Gastrocnemius medialis (tissue), 4 donors: Measurements from ENCODE around the gene IMP3. TPM values are rescaled to one million over a fixed set of nuclear protein-coding genes. Genes with fewer than 3 reads are reported as not detected.

Experiments used
- ATAC-seq, 2 donors: fragments of 150-250 bp; one replicate each; pipeline ENCODE4 v1.9.1; 2016
- DNase-seq, 2 donors: peaks; one replicate each; pipeline ENCODE4 v3.0.0-alpha.2; 2019
- H3K27ac ChIP-seq, 4 donors: fragments of 200-600 bp; sonication (generic); 1 replicate in 1 of 4; 2 replicates in 3 of 4; pipeline ENCODE4 v1.5.1; 2016 to 2018; ENCODE audit warnings: mild to moderate bottlenecking in 2 of 4, moderate library complexity in 1 of 4
- H3K27me3 ChIP-seq, 3 donors: fragments of 200-600 bp; sonication (generic) in 2 of 3; 1 replicate in 1 of 3; 2 replicates in 2 of 3; pipeline versions ENCODE4 v1.5.1 to v1.6.0; 2016 to 2019; ENCODE audit warnings: mild to moderate bottlenecking in 1 of 3, moderate library complexity in 1 of 3
- H3K36me3 ChIP-seq, 2 donors: fragments of 200-600 bp; sonication (generic) in 1 of 2; one replicate each; pipeline ENCODE4 v1.5.1; 2017 to 2018
- H3K4me1 ChIP-seq, 2 donors: fragments of 200-600 bp; sonication (generic) in 1 of 2; one replicate each; pipeline ENCODE4 v1.5.1; 2016 to 2017; ENCODE audit warnings: mild to moderate bottlenecking in 2 of 2
- H3K4me3 ChIP-seq, 4 donors: fragments of 200-600 bp; sonication (generic) in 3 of 4; 1 replicate in 1 of 4; 2 replicates in 3 of 4; pipeline ENCODE4 v1.5.1; 2016 to 2019; ENCODE audit warnings: mild to moderate bottlenecking in 2 of 4
- H3K9me3 ChIP-seq, 3 donors: fragments of 200-600 bp; sonication (generic) in 2 of 3; 1 replicate in 1 of 3; 2 replicates in 2 of 3; pipeline ENCODE4 v1.5.1; 2016 to 2019
- CTCF ChIP-seq, 5 experiments: fragments of 450-650 bp in 3 of 5; fragments of 200-600 bp in 2 of 5; sonication (generic) in 2 of 5; IDR thresholded peaks in 4 of 5; conservative IDR thresholded peaks in 1 of 5; 1 replicate in 4 of 5; 2 replicates in 1 of 5; pipeline ENCODE4 v1.5.1; 2016 to 2019; ENCODE audit warnings: antibody characterized with exemption in 5 of 5, mild to moderate bottlenecking in 3 of 5, moderate library complexity in 3 of 5
- POLR2A ChIP-seq, 2 donors: fragments of 450-650 bp; IDR thresholded peaks; one replicate each; pipeline ENCODE4 v1.6.1; 2017; ENCODE audit warnings: antibody characterized with exemption in 2 of 2, mild to moderate bottlenecking in 2 of 2, moderate library complexity in 2 of 2
- in situ Hi-C, 4 donors: fragments of 200-750 bp; cut with MboI; loops; one replicate each; pipeline versions ENCODE4 v1.15.0 to v1.8.0; 2017; ENCODE audit warnings: low sequenced_read_pairs in 4 of 4
- intact Hi-C: fragments of 100-400 bp; cut with DNase I; formaldehyde crosslinking; loops from one replicate; pipeline ENCODE4 v1.15.1; 2023; ENCODE audit warnings: low total_unique reads
- total RNA-seq, 4 donors: library from RNA; depleted of rRNA; stranded (reverse); fragments of >200 nt; gene quantifications; one replicate each; pipeline versions ENCODE4 v1.1.0 to v1.2.3, GENCODE V29; 2016

The IMP3 gene
- total RNA-seq, 4 donors from 2014 or later: 110 to 184 (median 153) TPM

GRCh38 chr15:75616766-75617165 is 23.3 kb downstream of the IMP3 start:
- intact Hi-C loops: no loop called here

GRCh38 chr15:75606711-75607699 is 33.0 kb downstream of the IMP3 start:
- Histone ChIP-seq H3K36me3 (peaks cover 0 to 67% of the 10 kb centered on the region in 2 donors), H3K27ac (no peak overlapping the region), H3K27me3 (no peaks in the 10 kb centered on the region), H3K9me3 (no peaks in the 10 kb centered on the region), H3K4me1 (no peaks in the 10 kb centered on the region), H3K4me3 (no peak overlapping the region)
- intact Hi-C loops (no loop called here), in situ Hi-C loops (loop anchor here in 1 of 4 donors (25.0 kb wide), 1 partner anchor 220 kb away; no protein-coding TSS in a partner anchor)
- ATAC-seq (no peak), DNase-seq (no peak)
- TF ChIP-seq CTCF (IDR thresholded peaks at IDR 0.05 in 4 of 5, conservative IDR thresholded peaks at IDR 0.05 in 1 of 5): no peak
- TF ChIP-seq POLR2A (IDR thresholded peaks at IDR 0.05): no peak

More at GRCh38 chr15:75616766-75617165, 23.3 kb downstream of the IMP3 start:
- Histone ChIP-seq H3K27ac (no peak overlapping the region), H3K4me1 (peaks cover 0 to 6% of the 10 kb centered on the region in 2 donors), H3K9me3 (no peaks in the 10 kb centered on the region), H3K27me3 (no peaks in the 10 kb centered on the region), H3K36me3 (peaks cover 3 to 74% of the 10 kb centered on the region in 2 donors), H3K4me3 (no peak overlapping the region)
- in situ Hi-C loops: loop anchor here in 1 of 4 donors (25.0 kb wide), 1 partner anchor 229 kb away; no protein-coding TSS in a partner anchor
- TF ChIP-seq CTCF (IDR thresholded peaks at IDR 0.05 in 4 of 5, conservative IDR thresholded peaks at IDR 0.05 in 1 of 5) (no peak), POLR2A (IDR thresholded peaks at IDR 0.05) (no peak)
- ATAC-seq: no peak
- no peak for DNase-seq

- H3K4me1 ChIP-seq: peaks cover 0 to 6% of the 10 kb centered on the region in 2 donors
- intact Hi-C loops: no loop called here
- TF ChIP-seq POLR2A (IDR thresholded peaks at IDR 0.05) (no peak), CTCF (IDR thresholded peaks at IDR 0.05 in 4 of 5, conservative IDR thresholded peaks at IDR 0.05 in 1 of 5) (no peak)
- no peak for DNase-seq
- no peak overlapping the region for H3K27ac ChIP-seq
- in situ Hi-C loops: loop anchor here in 1 of 4 donors (25.0 kb wide), 1 partner anchor 219 kb away; no protein-coding TSS in a partner anchor
- no peaks in the 10 kb centered on the region for H3K9me3 ChIP-seq
- H3K27me3 ChIP-seq: no peaks in the 10 kb centered on the region
- peaks cover 0 to 68% of the 10 kb centered on the region in 2 donors for H3K36me3 ChIP-seq
- no peak overlapping the region for H3K4me3 ChIP-seq
- ATAC-seq: no peak
These were observed 34.0 kb downstream of the IMP3 start for GRCh38 chr15:75606026-75606425.

- H3K27ac ChIP-seq: peak overlapping the region in 3 of 4 donors; percentile 9 to 43 (median 28)
- no peak for TF ChIP-seq CTCF (IDR thresholded peaks at IDR 0.05 in 4 of 5, conservative IDR thresholded peaks at IDR 0.05 in 1 of 5)
- TF ChIP-seq POLR2A (IDR thresholded peaks at IDR 0.05): no peak
- DNase-seq (no peak), ATAC-seq (no peak)
- in situ Hi-C loops (no loop called here), intact Hi-C loops (no loop called here)
- H3K9me3 ChIP-seq: no peaks in the 10 kb centered on the region
- H3K36me3 ChIP-seq: peaks cover 0 to 40% of the 10 kb centered on the region in 2 donors
- peaks cover 0 to 32% of the 10 kb centered on the region in 2 donors for H3K4me1 ChIP-seq
- H3K27me3 ChIP-seq: no peaks in the 10 kb centered on the region
- H3K4me3 ChIP-seq: no peak overlapping the region
These were observed 40.6 kb downstream of the IMP3 start for GRCh38 chr15:75599401-75599800.
